HCT116 (cell line): ENCODE results near the gene COL23A1.

Experiments
- CEBPB ChIP-seq: IDR thresholded peaks from 2 replicates; pipeline ENCODE4 v1.6.1; 2012; ENCODE audit warnings: low read depth
- ELF1 ChIP-seq: IDR thresholded peaks from 2 replicates; pipeline ENCODE4 v1.6.1; 2012; ENCODE audit warnings: low read depth, borderline replicate concordance
- EZH2 ChIP-seq: fragments of 200-600 bp; sonication (generic); IDR thresholded peaks from 2 replicates; pipeline ENCODE4 v1.6.1; 2017; ENCODE audit warnings: antibody characterized with exemption, mixed run types
- POLR2A ChIP-seq: IDR thresholded peaks from 2 replicates; pipeline ENCODE4 v1.7.0; 2011; ENCODE audit warnings: borderline replicate concordance; ENCODE audit not compliant: insufficient read depth, insufficient read length; ENCODE audit errors: extremely low read depth
- ZFX ChIP-seq: fragments of 450-650 bp; IDR thresholded peaks from 2 replicates; pipeline ENCODE4 v1.6.1; 2017
- TF ChIP-seq, protein P1 (sequence below), 3 experiments: fragments of 200-600 bp in 1 of 3; sonication (generic) in 1 of 3; IDR thresholded peaks in 2 of 3; conservative IDR thresholded peaks in 1 of 3; 2 replicates each; pipeline ENCODE4 v1.5.1; 2012 to 2017; ENCODE audit warnings: low read depth in 2 of 3, low read length in 2 of 3, antibody characterized with exemption in 1 of 3, borderline replicate concordance in 1 of 3, control low read depth in 1 of 3, mild to moderate bottlenecking in 1 of 3, mixed read lengths in 1 of 3, mixed run types in 1 of 3, moderate library complexity in 1 of 3; ENCODE audit not compliant: insufficient read depth in 1 of 3

DNA sequence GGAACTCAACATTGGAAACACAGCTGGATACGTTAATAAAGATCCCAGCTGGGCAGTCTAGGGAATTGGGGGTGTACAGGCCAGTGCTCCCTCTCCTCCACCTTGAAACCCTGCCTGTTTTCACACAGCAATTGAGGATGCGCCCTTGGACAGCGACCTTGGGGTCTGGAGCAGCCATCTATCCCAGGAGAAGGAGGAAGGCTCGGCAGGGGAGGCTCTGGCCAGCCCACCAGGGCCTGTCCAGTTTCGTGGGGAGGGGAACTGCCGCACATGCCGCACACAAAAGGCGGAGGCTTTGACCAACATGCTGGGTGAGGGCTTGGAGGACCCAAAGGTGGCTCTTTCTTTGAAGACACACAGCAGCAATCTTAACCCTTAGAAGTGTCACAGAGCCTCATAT, 1.4 kb downstream of the COL23A1 start:
- TF ChIP-seq, protein P1, sequence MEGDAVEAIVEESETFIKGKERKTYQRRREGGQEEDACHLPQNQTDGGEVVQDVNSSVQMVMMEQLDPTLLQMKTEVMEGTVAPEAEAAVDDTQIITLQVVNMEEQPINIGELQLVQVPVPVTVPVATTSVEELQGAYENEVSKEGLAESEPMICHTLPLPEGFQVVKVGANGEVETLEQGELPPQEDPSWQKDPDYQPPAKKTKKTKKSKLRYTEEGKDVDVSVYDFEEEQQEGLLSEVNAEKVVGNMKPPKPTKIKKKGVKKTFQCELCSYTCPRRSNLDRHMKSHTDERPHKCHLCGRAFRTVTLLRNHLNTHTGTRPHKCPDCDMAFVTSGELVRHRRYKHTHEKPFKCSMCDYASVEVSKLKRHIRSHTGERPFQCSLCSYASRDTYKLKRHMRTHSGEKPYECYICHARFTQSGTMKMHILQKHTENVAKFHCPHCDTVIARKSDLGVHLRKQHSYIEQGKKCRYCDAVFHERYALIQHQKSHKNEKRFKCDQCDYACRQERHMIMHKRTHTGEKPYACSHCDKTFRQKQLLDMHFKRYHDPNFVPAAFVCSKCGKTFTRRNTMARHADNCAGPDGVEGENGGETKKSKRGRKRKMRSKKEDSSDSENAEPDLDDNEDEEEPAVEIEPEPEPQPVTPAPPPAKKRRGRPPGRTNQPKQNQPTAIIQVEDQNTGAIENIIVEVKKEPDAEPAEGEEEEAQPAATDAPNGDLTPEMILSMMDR (IDR thresholded peaks at IDR 0.05 in 2 of 3, conservative IDR thresholded peaks at IDR 0.05 in 1 of 3; ENCODE audit: borderline replicate concordance in 1 of 3, insufficient read depth in 1 of 3, low read depth in 2 of 3, low read length in 2 of 3), result no peak
- TF ChIP-seq EZH2, result no peak
- no peak for TF ChIP-seq POLR2A
- no peak for TF ChIP-seq ELF1
- TF ChIP-seq CEBPB, result no peak
- TF ChIP-seq ZFX, result no peak
